Measurements from ENCODE around the gene LRWD1. TPM values are rescaled to one million over a fixed set of nuclear protein-coding genes. Genes with fewer than 3 reads are reported as not detected.

The LRWD1 gene
- total and polyA plus RNA-seq, 2 of the 4 experiments (the other 2 are of a cell fraction), result 20.3 to 27.2 TPM

DNA sequence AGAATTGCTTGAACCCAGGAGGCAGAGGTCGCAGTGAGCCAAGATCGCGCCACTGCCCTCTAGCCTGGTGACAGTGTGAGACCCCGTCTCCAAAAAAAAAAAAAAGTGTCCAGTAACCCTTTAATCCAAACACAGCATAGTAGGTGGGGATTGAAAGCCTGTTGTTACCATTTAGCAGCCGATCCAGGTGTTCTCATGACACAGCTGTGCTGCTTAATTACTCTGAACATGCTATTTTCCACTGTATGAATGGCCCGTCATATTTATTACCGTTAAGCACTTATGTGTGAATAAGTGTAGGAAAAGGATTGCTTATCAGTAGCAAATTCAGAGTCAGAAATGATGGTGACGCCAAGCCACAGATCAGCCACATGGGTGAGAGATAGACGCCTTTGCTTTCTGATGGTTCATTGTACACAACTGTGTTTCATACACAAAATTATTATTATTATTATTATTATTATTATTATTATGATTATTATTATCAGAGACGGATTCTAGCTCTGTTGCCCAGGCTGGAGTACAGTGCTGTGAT, 43.0 kb upstream of the LRWD1 start:
- Histone ChIP-seq H3K27ac (ENCODE audit: insufficient read depth, low read length) (no peak overlapping the region), H4K20me1 (ENCODE audit: insufficient read depth, low read length) (no peaks in the 10 kb centered on the region; the same call in none of the 2 replicates), H3K79me1 (ENCODE audit: low read depth in 1 of 2, low read length in 2 of 2) (peaks cover 19 to 40% of the 10 kb centered on the region in 2 experiments), H3K56ac (ENCODE audit: extremely low read depth, insufficient read depth, low read length) (no peak overlapping the region), H3K14ac (replicated peaks; ENCODE audit: low read depth, low read length) (no peak overlapping the region), H2AK5ac (ENCODE audit: low read depth, low read length) (no peak overlapping the region), H3K9me3 (ENCODE audit: control insufficient read depth, insufficient read depth, low read length) (no peaks in the 10 kb centered on the region), H2BK20ac (ENCODE audit: low read depth, low read length) (no peak overlapping the region), H3K23ac (ENCODE audit: low read depth, low read length) (no peak overlapping the region), H2BK15ac (ENCODE audit: low read depth, low read length) (no peak overlapping the region), H3K4me3 (ENCODE audit: insufficient read depth, low read depth, low read length) (no peak overlapping the region), H3K4me1 (ENCODE audit: control insufficient read depth, insufficient read depth, low read length) (no peaks in the 10 kb centered on the region), H3K36me3 (ENCODE audit: control insufficient read depth, insufficient read depth, low read length) (peaks cover 50% of the 10 kb centered on the region), H3K9ac (ENCODE audit: low read depth, low read length) (no peak overlapping the region), H2AFZ (replicated peaks; ENCODE audit: low read length, poor library complexity) (no peak overlapping the region), H3K4ac (ENCODE audit: low read depth, low read length) (no peak overlapping the region), H4K5ac (ENCODE audit: low read depth, low read length) (no peak overlapping the region), H4K8ac (ENCODE audit: low read depth in 2 of 2, low read length in 2 of 2) (no peak overlapping the region), H3K4me2 (ENCODE audit: low read depth, low read length) (no peak overlapping the region), H3K18ac (ENCODE audit: low read depth, low read length) (no peak overlapping the region), H3K27me3 (ENCODE audit: control insufficient read depth, insufficient read depth, low read length) (no peaks in the 10 kb centered on the region), H3K9me1 (ENCODE audit: insufficient read depth, low read length) (peaks cover 3% of the 10 kb centered on the region; the same call in 1 of the 2 replicates), H2BK5ac (ENCODE audit: low read depth, low read length, poor library complexity, severe bottlenecking) (no peak overlapping the region), H4K91ac (ENCODE audit: insufficient read depth, low read depth, low read length) (no peak overlapping the region), H2BK120ac (ENCODE audit: low read depth, low read length) (no peak overlapping the region), H2AK9ac (replicated peaks; ENCODE audit: low read depth, low read length, poor library complexity) (no peak overlapping the region)
- BruUV-seq (replicated peaks), result no TSS peak
- DNase-seq (no peak), ATAC-seq (ENCODE audit: low read depth) (no peak)
- in situ Hi-C loops (cut with MboI; ENCODE audit: low sequenced_read_pairs) (no loop called here), intact Hi-C loops (cut with micrococcal nuclease) (no loop called here), dilution Hi-C loops (cut with HindIII; ENCODE audit: low sequenced_read_pairs, unreplicated experiment) (no loop called here)
- CTCF ChIA-PET, result no interaction called here
- POLR2A ChIA-PET (ENCODE audit: unreplicated experiment), result no interaction called here
- WGBS, 2 experiments (ENCODE audit: extremely low coverage in 2 of 2, insufficient read length in 1 of 2), result no CpG with 5 or more reads among the region's 10 CpGs
- TF ChIP-seq RFX5 (IDR thresholded peaks at IDR 0.05; ENCODE audit: low read depth, low read length), result no peak
- TF ChIP-seq, protein P1, sequence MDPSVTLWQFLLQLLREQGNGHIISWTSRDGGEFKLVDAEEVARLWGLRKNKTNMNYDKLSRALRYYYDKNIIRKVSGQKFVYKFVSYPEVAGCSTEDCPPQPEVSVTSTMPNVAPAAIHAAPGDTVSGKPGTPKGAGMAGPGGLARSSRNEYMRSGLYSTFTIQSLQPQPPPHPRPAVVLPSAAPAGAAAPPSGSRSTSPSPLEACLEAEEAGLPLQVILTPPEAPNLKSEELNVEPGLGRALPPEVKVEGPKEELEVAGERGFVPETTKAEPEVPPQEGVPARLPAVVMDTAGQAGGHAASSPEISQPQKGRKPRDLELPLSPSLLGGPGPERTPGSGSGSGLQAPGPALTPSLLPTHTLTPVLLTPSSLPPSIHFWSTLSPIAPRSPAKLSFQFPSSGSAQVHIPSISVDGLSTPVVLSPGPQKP (IDR thresholded peaks at IDR 0.05; ENCODE audit: borderline replicate concordance, low read depth, low read length), result no peak
- TF ChIP-seq SMC3 (IDR thresholded peaks at IDR 0.05; ENCODE audit: low read depth, low read length), result no peak
- TF ChIP-seq MAFK (IDR thresholded peaks at IDR 0.05; ENCODE audit: low read depth, low read length), result no peak
- no peak for TF ChIP-seq MAZ (IDR thresholded peaks at IDR 0.05; ENCODE audit: borderline replicate concordance, low read depth, low read length)
- TF ChIP-seq RAD21 (IDR thresholded peaks at IDR 0.05; ENCODE audit: low read length), result no peak
- TF ChIP-seq, protein P2, sequence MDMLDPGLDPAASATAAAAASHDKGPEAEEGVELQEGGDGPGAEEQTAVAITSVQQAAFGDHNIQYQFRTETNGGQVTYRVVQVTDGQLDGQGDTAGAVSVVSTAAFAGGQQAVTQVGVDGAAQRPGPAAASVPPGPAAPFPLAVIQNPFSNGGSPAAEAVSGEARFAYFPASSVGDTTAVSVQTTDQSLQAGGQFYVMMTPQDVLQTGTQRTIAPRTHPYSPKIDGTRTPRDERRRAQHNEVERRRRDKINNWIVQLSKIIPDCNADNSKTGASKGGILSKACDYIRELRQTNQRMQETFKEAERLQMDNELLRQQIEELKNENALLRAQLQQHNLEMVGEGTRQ (IDR thresholded peaks at IDR 0.05; ENCODE audit: low read depth, low read length), result no peak

All from IMR-90 (cell line).